SK-N-MC (cell line): ENCODE measurements around the gene ZBTB7C.

Source experiments
- DNase-seq: peaks from one replicate; pipeline ENCODE4 v3.0.0-alpha.2; 2011; ENCODE audit warnings: low read depth, low spot score
- H3K27ac ChIP-seq: fragments of 200-600 bp; sonication (generic); 2 replicates; pipeline ENCODE4 v1.5.1; 2016; ENCODE audit warnings: mixed run types
- H3K36me3 ChIP-seq: fragments of 200-600 bp; sonication (generic); 2 replicates; pipeline ENCODE4 v1.6.1; 2017; ENCODE audit warnings: antibody characterized with exemption, low read length, mixed read lengths; ENCODE audit not compliant: insufficient read depth
- H3K4me3 ChIP-seq: fragments of 200-600 bp; sonication (generic); 2 replicates; pipeline ENCODE4 v1.5.1; 2016
- H3K9ac ChIP-seq: fragments of 200-600 bp; sonication (generic); 2 replicates; pipeline ENCODE4 v1.8.0; 2017; ENCODE audit warnings: mixed run types, mixed read lengths; ENCODE audit not compliant: insufficient read length
- H3K9me3 ChIP-seq: fragments of 200-600 bp; sonication (generic); 2 replicates; pipeline ENCODE4 v1.6.1; 2017; ENCODE audit warnings: low read depth, mild to moderate bottlenecking, antibody characterized with exemption, low read length, moderate library complexity, mixed read lengths
- EZH2 ChIP-seq: fragments of 200-600 bp; sonication (generic); IDR thresholded peaks from one replicate; pipeline ENCODE4 v1.6.1; 2017; ENCODE audit warnings: antibody characterized with exemption
- FOXP2 ChIP-seq: optimal IDR thresholded peaks from 2 replicates; pipeline ENCODE3; 2011; ENCODE audit warnings: mild to moderate bottlenecking, moderate library complexity; ENCODE audit not compliant: insufficient read depth; ENCODE audit errors: extremely low read length, control extremely low read depth
- POLR2AphosphoS5 ChIP-seq: IDR thresholded peaks from 2 replicates; pipeline ENCODE4 v1.6.1; 2012; ENCODE audit warnings: mild to moderate bottlenecking, low read depth, low read length, borderline replicate concordance

The ZBTB7C gene

DNA sequence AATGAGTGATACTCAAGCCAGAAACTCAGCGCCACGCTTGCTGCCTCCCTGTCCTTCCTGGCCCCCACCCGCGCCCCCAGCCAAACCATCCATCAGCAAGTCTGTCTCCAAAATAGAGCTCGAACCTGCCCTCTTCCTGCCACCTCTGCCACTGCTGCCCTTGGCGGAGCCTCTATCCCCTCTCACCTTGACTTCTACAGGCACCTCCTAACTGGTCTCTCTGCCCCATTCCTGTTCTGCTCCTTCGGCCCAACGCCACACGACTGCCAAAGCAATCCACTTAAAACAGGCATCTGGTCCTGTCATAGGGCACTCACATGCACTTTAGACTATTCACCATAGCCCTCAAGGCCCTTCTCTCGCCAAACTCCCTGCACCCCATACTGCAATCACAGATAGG is 268.5 kb downstream of the ZBTB7C start:
- no peaks in the 10 kb centered on the region for H3K36me3 ChIP-seq
- H3K9ac ChIP-seq = no peak overlapping the region
- TF ChIP-seq EZH2 (no peak), POLR2AphosphoS5 (no peak), FOXP2 (no peak)
- H3K9me3 ChIP-seq = no peaks in the 10 kb centered on the region
- H3K27ac ChIP-seq = no peak overlapping the region
- no peak for DNase-seq
- no peak overlapping the region for H3K4me3 ChIP-seq

GRCh38 chr18:48139431-48140347 is 269.5 kb downstream of the ZBTB7C start:
- no peak overlapping the region for H3K27ac ChIP-seq
- no peak for DNase-seq
- TF ChIP-seq POLR2AphosphoS5 = no peak
- TF ChIP-seq FOXP2 = no peak
- no peak for TF ChIP-seq EZH2
- H3K4me3 ChIP-seq = no peak overlapping the region
- H3K36me3 ChIP-seq = no peaks in the 10 kb centered on the region
- H3K9ac ChIP-seq = no peak overlapping the region
- no peaks in the 10 kb centered on the region for H3K9me3 ChIP-seq

GRCh38 chr18:48138660-48139430 is 270.3 kb downstream of the ZBTB7C start:
- H3K36me3 ChIP-seq = no peaks in the 10 kb centered on the region
- TF ChIP-seq EZH2 (no peak), POLR2AphosphoS5 (no peak), FOXP2 (no peak)
- no peak overlapping the region for H3K27ac ChIP-seq
- no peak overlapping the region for H3K4me3 ChIP-seq
- no peak overlapping the region for H3K9ac ChIP-seq
- no peaks in the 10 kb centered on the region for H3K9me3 ChIP-seq
- DNase-seq = no peak

- Histone ChIP-seq H3K27ac (no peak overlapping the region), H3K36me3 (no peaks in the 10 kb centered on the region), H3K4me3 (no peak overlapping the region), H3K9me3 (no peaks in the 10 kb centered on the region), H3K9ac (no peak overlapping the region)
- no peak for TF ChIP-seq EZH2
- TF ChIP-seq POLR2AphosphoS5 = no peak
- no peak for DNase-seq
These were observed 271.0 kb downstream of the ZBTB7C start for GRCh38 chr18:48138210-48138609.

DNA sequence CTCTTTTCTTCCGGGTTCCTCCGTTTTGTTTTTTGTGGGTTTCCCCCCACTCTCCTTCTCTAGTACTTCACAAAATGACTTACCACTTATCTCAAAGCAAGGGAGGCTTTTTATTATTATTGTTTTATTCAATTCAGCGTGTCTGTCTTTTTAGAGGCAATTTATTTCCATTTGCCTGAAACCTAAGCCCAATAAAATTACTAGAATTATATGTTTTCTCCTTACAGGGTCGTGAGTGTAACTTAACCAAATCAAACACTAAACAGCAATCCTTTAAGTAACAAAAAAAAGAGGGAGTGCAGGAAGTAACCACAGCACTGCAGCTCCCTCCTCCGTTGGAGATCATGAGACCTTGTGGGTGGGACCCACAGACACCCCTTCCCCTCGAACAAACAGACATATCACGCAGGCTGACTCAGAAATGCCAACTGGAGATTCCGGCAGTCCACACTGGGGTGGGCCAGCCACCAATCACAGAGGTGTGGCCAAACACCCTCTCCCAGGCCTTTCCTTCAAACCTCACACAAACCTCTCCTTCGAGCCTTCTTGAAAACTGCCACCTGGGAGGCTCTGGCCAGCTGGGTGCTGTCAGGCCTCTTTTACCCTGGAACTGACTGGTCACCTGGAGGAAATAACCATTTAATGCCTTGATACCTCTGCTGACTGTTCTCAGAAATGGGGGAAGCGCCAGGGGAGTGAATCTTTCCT is 271.7 kb downstream of the ZBTB7C start:
- H3K27ac ChIP-seq = peak overlapping the region; percentile 71; the same call in 1 of the 2 replicates

GRCh38 chr18:48136827-48137373 is 272.3 kb downstream of the ZBTB7C start:
- TF ChIP-seq EZH2 (no peak), POLR2AphosphoS5 (no peak), FOXP2 (no peak)
- no peak for DNase-seq
- Histone ChIP-seq H3K36me3 (no peaks in the 10 kb centered on the region), H3K27ac (peak overlapping the region; percentile 71; the same call in 1 of the 2 replicates), H3K9ac (peak overlapping the region; percentile 45), H3K9me3 (no peaks in the 10 kb centered on the region), H3K4me3 (peak overlapping the region; percentile 43)

More for the DNA sequence above, 271.7 kb downstream of the ZBTB7C start:
- DNase-seq = no peak
- Histone ChIP-seq H3K36me3 (no peaks in the 10 kb centered on the region), H3K9me3 (no peaks in the 10 kb centered on the region), H3K9ac (peak overlapping the region; percentile 45), H3K4me3 (peak overlapping the region; percentile 43)
- TF ChIP-seq FOXP2 (no peak), EZH2 (no peak), POLR2AphosphoS5 (no peak)

GRCh38 chr18:48136051-48136826 is 272.9 kb downstream of the ZBTB7C start:
- H3K36me3 ChIP-seq = no peaks in the 10 kb centered on the region
- TF ChIP-seq POLR2AphosphoS5 (no peak), EZH2 (no peak), FOXP2 (no peak)
- no peaks in the 10 kb centered on the region for H3K9me3 ChIP-seq
- no peak for DNase-seq
- no peak overlapping the region for H3K27ac ChIP-seq
- peak overlapping the region; percentile 43 for H3K4me3 ChIP-seq
- no peak overlapping the region for H3K9ac ChIP-seq
